Naive B cell (primary cell): Measurements from ENCODE around the gene F2. TPM values are rescaled to one million over a fixed set of nuclear protein-coding genes. Genes with fewer than 3 reads are reported as not detected.

Experiments used
- polyA plus RNA-seq, 6 donors: library from polyadenylated mRNA; unstranded; fragments of 300-500 nt; fragmentation: Illumina TruSeq; gene quantifications; one replicate each; pipeline ENCODE4 v1.2.3, GENCODE V29; 2021; ENCODE audit warnings: low read depth in 6 of 6

The F2 gene
- polyA plus RNA-seq, 6 donors from 2014 or later: not detected

Other genes with a start within 250 kb of the F2 start
- gene AMBRA1, start 125.2 kb upstream of the F2 start, polyA plus RNA-seq: 10 to 100 TPM in 1 of 6 donors, 1 to 10 TPM in 5; 6.6 to 11.3 (median 7.8) TPM
- gene HARBI1, start 102.0 kb upstream of the F2 start, polyA plus RNA-seq: 10 to 100 TPM in 4 of 6 donors, 1 to 10 TPM in 2; 8.7 to 14.7 (median 11.8) TPM
- gene ATG13, start 101.7 kb upstream of the F2 start, polyA plus RNA-seq: 10 to 100 TPM; 43.3 to 70.8 (median 56.3) TPM
- 10 to 100 TPM; 31.4 to 51.6 (median 34.7) TPM for gene ARHGAP1, start 18.6 kb upstream of the F2 start, polyA plus RNA-seq
- gene ZNF408, start 18.2 kb upstream of the F2 start, polyA plus RNA-seq: 10 to 100 TPM in 5 of 6 donors, 1 to 10 TPM in 1; 6.2 to 13.8 (median 11.3) TPM
- gene CKAP5, start 127.1 kb downstream of the F2 start, polyA plus RNA-seq: 10 to 100 TPM in 2 of 6 donors, 1 to 10 TPM in 3, not detected in 1; 6.7 to 16.0 (median 9.8) TPM
- gene LRP4, start 199.3 kb downstream of the F2 start, polyA plus RNA-seq: not detected
- 10 to 100 TPM; 16.8 to 34.9 (median 18.7) TPM for gene CSTPP1, start 217.5 kb downstream of the F2 start, polyA plus RNA-seq